GM12878 (cell line): ENCODE data around the gene NFKBIE. TPM values are rescaled to one million over a fixed set of nuclear protein-coding genes. Genes with fewer than 3 reads are reported as not detected.

Source experiments
- BHLHE40 ChIP-seq, 2 experiments: fragments of 450-650 bp in 1 of 2; IDR thresholded peaks; 2 replicates each; pipeline ENCODE4 v1.6.1; 2011 to 2017; ENCODE audit warnings: low read depth in 2 of 2, borderline replicate concordance in 1 of 2, improper control_type of control experiment in 1 of 2, low read length in 1 of 2, mild to moderate bottlenecking in 1 of 2
- ELK1 ChIP-seq: IDR thresholded peaks from 2 replicates; pipeline ENCODE4 v1.6.1; 2012; ENCODE audit warnings: low read depth, low read length, improper control_type of control experiment
- EP300 ChIP-seq, 2 experiments: fragments of 150-350 bp in 1 of 2; IDR thresholded peaks; 2 replicates each; pipeline ENCODE4 v1.6.1; 2011 to 2012; ENCODE audit warnings: low read depth in 2 of 2, low read length in 2 of 2, borderline replicate concordance in 1 of 2, improper control_type of control experiment in 1 of 2, inconsistent platforms in 1 of 2; ENCODE audit not compliant: control insufficient read depth in 1 of 2
- FOS ChIP-seq: IDR thresholded peaks from 3 replicates; pipeline ENCODE4 v1.6.1; 2011; ENCODE audit warnings: borderline replicate concordance; ENCODE audit not compliant: insufficient read length; ENCODE audit errors: extremely low read depth
- HCFC1 ChIP-seq: fragments of 150-350 bp; IDR thresholded peaks from 2 replicates; pipeline ENCODE4 v1.6.1; 2014; ENCODE audit warnings: low read length
- HDAC2 ChIP-seq: fragments of 200-600 bp; sonication (generic); IDR thresholded peaks from 2 replicates; pipeline ENCODE4 v1.6.1; 2017
- IRF3 ChIP-seq: fragments of 450-650 bp; IDR thresholded peaks from 2 replicates; pipeline ENCODE4 v1.6.1; 2014; ENCODE audit warnings: mild to moderate bottlenecking
- KDM1A ChIP-seq: fragments of 200-600 bp; sonication (generic); IDR thresholded peaks from 2 replicates; pipeline ENCODE4 v1.6.1; 2016; ENCODE audit warnings: borderline replicate concordance
- LARP7 ChIP-seq: fragments of 450-650 bp; IDR thresholded peaks from 2 replicates; pipeline ENCODE4 v1.6.1; 2017; ENCODE audit warnings: mild to moderate bottlenecking
- MXI1 ChIP-seq: fragments of 150-350 bp; IDR thresholded peaks from 2 replicates; pipeline ENCODE4 v1.6.1; 2011; ENCODE audit warnings: low read depth, mild to moderate bottlenecking, inconsistent platforms, low read length, improper control_type of control experiment
- NKRF ChIP-seq: fragments of 450-650 bp; conservative IDR thresholded peaks from 2 replicates; pipeline ENCODE4 v1.6.1; 2017; ENCODE audit warnings: mild to moderate bottlenecking, moderate library complexity
- PAX5 ChIP-seq: IDR thresholded peaks from 2 replicates; pipeline ENCODE4 v1.6.1; 2011; ENCODE audit warnings: low read depth, low read length, borderline replicate concordance
- PML ChIP-seq: IDR thresholded peaks from 2 replicates; pipeline ENCODE4 v1.6.1; 2012; ENCODE audit warnings: low read length, inconsistent platforms
- RELA ChIP-seq: fragments of 450-650 bp; IDR thresholded peaks from 2 replicates; pipeline ENCODE4 v1.8.0; 2014; ENCODE audit warnings: borderline replicate concordance; ENCODE audit not compliant: partially characterized antibody
- SIX5 ChIP-seq: IDR thresholded peaks from 2 replicates; pipeline ENCODE4 v1.6.1; 2011; ENCODE audit warnings: mild to moderate bottlenecking, low read depth, low read length, moderate library complexity; ENCODE audit not compliant: severe bottlenecking
- STAT1 ChIP-seq: fragments of 450-650 bp; conservative IDR thresholded peaks from 2 replicates; pipeline ENCODE4 v1.6.1; 2014; ENCODE audit warnings: antibody characterized with exemption, mild to moderate bottlenecking
- STAT3 ChIP-seq: IDR thresholded peaks from 2 replicates; pipeline ENCODE4 v1.6.1; 2011; ENCODE audit warnings: low read depth, low read length, improper control_type of control experiment
- SUPT20H ChIP-seq: IDR thresholded peaks from 2 replicates; pipeline ENCODE4 v1.6.1; 2011; ENCODE audit warnings: low read depth, mild to moderate bottlenecking, low read length, moderate library complexity, borderline replicate concordance; ENCODE audit not compliant: control insufficient read depth
- ZNF592 ChIP-seq: fragments of 450-650 bp; IDR thresholded peaks from 2 replicates; pipeline ENCODE4 v1.6.1; 2017; ENCODE audit warnings: mild to moderate bottlenecking, moderate library complexity
- ZNF622 ChIP-seq: fragments of 450-650 bp; IDR thresholded peaks from 2 replicates; pipeline ENCODE4 v1.6.1; 2017; ENCODE audit warnings: mild to moderate bottlenecking, inconsistent platforms
- polyA plus RNA-seq, 11 experiments: library from polyadenylated mRNA; depleted of rRNA in 4 of 11; unstranded in 6 of 11; stranded (reverse) in 5 of 11; fragments of >200 nt; fragmentation: Nextera tagmentation in 4 of 11; fragmentation: Illumina TruSeq in 1 of 11; extraction: Ambion mirVana in 4 of 11; extraction: Trizol in 1 of 11; gene quantifications; 1 replicate in 1 of 11; 2 replicates in 10 of 11; pipeline versions ENCODE4 v1.2.1 to v1.2.3, GENCODE V29; 2011 to 2016; ENCODE audit warnings: inconsistent platforms in 2 of 11, missing spikeins in 2 of 11, low read depth in 1 of 11
- total RNA-seq, 4 experiments: library from RNA; depleted of rRNA in 3 of 4; stranded (reverse); fragments of >200 nt in 3 of 4; fragmentation: Illumina TruSeq in 1 of 4; extraction: Trizol in 1 of 4; gene quantifications; 2 replicates each; pipeline versions ENCODE4 v1.2.1 to v1.2.3, GENCODE V29; 2013 to 2021

Gene NFKBIE
- total and polyA plus RNA-seq, 10 of the 15 experiments (the other 5 are each of a cell fraction or from before 2014, with no cell fraction given): 10.4 to 106 (median 38.8) TPM

GRCh38 chr6:44221291-44221960 is 43.9 kb downstream of the NFKBIE start (continued):
- TF ChIP-seq RELA (peak; percentile 19), PAX5 (no peak), ELK1 (no peak), FOS (no peak), HCFC1 (no peak), STAT1 (no peak), MXI1 (peak; percentile 94), NKRF (no peak), SIX5 (no peak), PML (no peak), HDAC2 (no peak), ZNF592 (no peak; the same call in 1 of the 2 replicates), KDM1A (no peak), LARP7 (no peak), SUPT20H (no peak), STAT3 (no peak), EP300 (IDR thresholded peaks at IDR 0.05; ENCODE audit: borderline replicate concordance in 1 of 2, control insufficient read depth in 1 of 2, low read depth in 2 of 2, low read length in 2 of 2) (0 out of 4 replicates have a peak, but pooled peaks of 1 of the 2 experiments have one; percentile 22), IRF3 (no peak), ZNF622 (no peak), BHLHE40 (IDR thresholded peaks at IDR 0.05; ENCODE audit: borderline replicate concordance in 1 of 2, low read depth in 2 of 2, low read length in 1 of 2) (peak; percentile 75 to 80; a peak in 2 of 4 replicates)
